ENCODE data around the gene RRP15.

The RRP15 gene, protein sequence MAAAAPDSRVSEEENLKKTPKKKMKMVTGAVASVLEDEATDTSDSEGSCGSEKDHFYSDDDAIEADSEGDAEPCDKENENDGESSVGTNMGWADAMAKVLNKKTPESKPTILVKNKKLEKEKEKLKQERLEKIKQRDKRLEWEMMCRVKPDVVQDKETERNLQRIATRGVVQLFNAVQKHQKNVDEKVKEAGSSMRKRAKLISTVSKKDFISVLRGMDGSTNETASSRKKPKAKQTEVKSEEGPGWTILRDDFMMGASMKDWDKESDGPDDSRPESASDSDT

DNA sequence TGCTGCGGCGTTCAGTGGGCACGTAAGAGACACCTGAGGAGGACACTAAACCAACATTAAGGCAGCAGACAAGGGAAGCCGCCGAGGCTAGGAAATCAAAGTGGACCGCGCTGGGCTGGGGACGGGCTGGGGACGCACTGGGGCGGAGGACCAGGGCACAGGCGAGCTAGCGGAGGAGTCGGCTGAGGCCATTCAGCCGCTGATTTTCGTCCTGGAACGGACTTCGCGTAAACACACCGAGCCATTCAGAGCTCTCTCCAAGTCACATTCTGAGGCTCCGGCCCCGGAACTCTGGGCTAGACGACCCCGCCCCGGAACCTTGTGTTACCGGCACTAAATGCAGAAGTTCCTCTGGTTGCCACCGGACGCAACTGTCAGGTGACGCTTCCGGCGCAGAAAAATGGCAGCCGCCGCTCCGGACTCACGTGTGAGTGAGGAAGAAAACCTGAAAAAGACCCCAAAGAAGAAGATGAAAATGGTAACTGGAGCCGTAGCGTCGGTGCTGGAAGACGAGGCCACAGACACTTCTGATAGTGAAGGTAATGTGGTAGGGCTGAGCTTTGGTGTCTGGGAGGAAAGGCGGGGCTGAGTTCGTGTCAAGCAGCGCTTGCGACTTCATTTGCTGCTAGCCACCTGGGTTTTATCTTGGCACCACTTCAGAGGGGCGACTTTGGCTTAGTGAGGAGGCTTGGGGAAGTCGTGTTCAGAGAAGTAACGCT lies at the start of gene RRP15:
RRP15 (plus strand) TSS at position 377 of the 719 bp plus-strand sequence; CDS start at position 401, 24 bp downstream.
- in situ Hi-C loops (cut with HindIII; ENCODE audit: low sequenced_read_pairs): no loop called here

DNA sequence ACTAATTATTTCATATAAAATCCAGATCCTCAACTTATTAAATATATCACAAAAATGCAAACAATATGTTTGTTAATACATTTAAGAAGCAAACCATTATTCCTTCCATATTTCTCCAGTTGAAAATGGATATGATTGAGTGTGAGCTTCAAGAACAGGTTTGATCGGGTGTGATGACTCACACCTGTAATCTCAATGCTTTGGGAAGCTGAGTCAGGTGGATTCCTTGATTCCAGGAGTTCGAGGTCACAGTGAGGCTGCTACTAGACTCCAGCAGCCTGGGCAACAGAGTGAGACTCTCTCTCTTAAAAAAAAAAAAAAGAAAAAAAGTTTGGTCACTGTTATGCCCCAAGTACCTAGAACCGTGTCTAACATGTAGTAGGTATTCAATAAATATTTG lies 42.9 kb upstream of the RRP15 start:
- in situ Hi-C loops (cut with HindIII; ENCODE audit: low sequenced_read_pairs): no loop called here

DNA sequence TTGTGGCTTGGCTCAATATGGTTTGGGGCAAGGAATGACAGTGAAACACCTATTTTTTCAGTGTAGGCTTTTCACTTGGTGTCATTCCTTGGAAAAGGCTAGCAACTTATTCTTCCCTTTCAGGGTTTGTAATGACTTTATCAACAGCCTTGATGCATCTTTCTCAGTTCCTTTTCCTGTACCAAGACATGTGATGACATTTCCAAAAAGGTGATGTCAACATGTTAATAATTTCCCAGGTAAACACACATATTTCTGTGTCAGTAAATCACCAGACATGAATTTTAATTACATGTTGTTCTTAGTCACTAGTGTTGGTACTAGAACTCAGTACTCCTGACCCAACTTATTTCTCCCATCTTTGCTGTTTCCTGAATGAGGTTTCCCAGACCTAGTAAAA lies 37.8 kb upstream of the RRP15 start:
- in situ Hi-C loops (cut with HindIII; ENCODE audit: low sequenced_read_pairs): no loop called here

DNA sequence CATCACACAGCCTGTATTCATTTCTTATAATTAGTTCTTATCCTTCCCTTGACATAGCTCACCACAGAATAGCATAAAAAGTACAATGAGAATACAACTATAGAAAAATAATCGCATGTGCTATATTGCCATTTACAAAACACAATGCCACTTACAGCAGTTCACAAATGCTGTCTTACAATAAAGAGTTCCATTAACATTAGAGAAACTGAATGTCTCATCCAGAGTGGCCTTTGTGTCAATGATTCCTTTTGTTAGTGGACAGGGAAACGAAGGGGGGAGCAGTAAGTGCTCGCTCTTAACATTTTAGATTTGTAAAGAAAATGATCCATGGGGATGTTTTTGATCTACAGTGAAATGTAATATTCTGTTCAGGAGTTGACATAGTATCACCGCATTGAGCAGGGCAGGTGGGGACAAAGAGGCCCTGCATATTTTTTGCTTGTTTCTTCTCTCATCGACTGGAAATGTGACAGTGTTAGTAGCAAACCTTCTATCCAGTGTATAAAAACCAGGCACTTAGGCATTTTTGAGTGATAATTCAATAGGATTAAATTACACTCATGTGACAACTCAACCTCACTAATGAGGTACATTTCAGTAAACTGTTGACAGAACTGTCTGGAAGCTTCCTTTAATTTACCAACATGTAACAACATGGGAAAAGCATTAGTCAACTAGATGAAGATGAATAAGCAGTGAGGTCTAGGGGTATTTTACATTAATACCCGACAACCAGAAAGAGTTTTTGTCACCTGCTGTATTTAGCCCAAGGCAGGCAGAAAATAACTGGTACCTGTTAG lies 35.6 kb upstream of the RRP15 start:
- in situ Hi-C loops (cut with HindIII; ENCODE audit: low sequenced_read_pairs): no loop called here

DNA sequence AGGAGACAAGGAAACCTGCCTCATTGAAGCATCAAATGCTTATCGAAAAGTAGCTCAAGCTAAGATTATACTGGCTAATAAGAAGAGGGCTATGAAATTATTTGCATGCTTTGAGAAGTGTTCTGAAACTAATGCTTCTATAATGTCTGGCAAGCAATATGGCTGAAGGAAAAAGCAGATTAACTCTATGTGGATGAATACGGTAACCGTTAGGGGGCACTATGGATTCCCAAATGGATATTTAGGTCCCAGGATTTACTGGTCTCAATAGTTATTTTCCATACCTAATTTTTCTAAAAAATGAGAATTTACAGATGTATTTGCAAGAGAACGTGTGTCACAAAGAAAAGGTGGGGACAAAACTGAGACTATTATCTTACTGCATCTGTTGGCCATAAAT lies 34.6 kb upstream of the RRP15 start:
- in situ Hi-C loops (cut with HindIII; ENCODE audit: low sequenced_read_pairs): no loop called here

DNA sequence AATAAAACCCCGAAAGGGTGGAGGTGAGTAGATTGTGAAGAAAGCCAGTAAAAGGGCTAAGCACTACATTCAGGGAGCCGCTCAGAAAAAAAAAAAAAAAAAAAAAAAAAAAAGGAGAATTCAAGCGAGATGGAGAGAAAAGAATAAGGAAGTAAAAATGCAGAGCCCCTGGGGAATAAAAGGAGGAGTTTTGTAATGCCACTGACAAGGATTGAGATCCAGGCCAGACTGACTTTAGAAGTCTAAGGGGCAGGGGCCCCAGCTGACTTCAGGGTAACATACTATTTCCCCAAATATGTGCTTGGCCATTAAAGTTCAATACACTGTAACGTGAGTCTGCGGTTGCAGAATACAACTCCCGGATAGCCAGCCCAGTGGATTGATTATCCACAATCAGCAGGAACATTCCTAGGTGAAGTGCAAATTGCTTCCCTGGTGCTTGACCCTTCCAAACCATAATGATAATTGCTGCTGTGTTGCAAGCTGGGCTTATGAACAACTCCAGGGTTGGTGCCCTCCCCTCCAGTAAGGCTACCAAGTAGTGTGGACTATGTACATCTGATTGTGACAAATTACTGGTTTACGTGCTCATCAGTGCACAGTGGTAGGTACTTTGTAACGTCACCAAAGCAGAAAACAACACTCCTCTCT lies 30.7 kb upstream of the RRP15 start:
- in situ Hi-C loops (cut with HindIII; ENCODE audit: low sequenced_read_pairs): no loop called here

DNA sequence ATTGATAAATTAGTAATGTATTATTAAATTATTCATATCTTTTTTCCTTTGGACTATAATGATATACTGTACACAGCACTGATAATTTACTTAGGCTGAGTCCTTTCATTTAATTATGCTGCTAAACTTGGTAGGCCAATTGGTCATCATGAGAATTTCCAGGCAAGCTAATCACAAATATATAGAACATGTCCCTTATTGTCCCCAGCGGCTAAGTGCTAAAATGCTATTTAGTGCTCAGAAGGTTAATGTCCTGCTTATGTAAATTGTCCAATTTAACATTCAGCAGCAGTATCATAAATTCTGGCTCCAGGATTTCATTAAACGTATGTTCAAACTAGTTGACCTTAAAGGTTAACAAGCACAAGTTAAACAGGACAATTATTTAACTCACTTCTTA lies 30.0 kb upstream of the RRP15 start:
- in situ Hi-C loops (cut with HindIII; ENCODE audit: low sequenced_read_pairs): no loop called here

DNA sequence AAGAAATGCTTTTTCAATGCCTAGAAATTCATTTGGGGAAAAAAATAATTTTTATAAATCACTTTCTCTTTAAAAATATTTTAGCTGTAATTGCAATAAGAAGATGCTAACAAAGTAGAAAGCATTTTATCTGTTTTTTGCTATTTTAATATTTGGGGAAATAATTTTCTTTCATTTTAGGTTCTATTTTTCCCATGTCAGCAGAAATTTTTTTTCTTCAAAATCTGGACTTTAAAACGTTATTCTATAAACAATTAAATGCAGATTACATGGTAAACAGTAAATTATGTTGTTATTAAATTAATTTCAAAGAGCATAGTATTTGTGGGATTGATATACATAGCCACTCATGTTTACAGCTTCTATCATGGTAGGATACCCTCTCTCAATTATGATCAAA lies 27.7 kb upstream of the RRP15 start:
- in situ Hi-C loops (cut with HindIII; ENCODE audit: low sequenced_read_pairs): no loop called here

DNA sequence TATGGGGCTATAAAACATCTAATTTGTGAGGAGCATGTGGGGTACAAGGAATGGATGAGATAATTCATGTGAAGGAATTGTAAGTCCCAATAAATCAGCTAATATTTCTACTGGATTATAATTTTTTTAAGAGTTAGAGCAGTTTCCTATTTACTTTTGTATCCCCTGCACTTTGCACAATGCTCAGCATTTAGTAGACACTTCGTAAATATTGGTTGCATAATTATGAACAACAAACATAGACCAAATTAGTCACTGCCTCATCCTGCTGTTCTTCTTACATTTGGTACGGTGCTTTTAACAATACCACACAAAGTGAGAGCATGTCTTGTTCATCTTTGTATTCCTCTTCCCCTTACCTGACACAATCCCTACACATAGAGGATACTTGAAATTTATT lies 27.1 kb upstream of the RRP15 start:
- in situ Hi-C loops (cut with HindIII; ENCODE audit: low sequenced_read_pairs): no loop called here

DNA sequence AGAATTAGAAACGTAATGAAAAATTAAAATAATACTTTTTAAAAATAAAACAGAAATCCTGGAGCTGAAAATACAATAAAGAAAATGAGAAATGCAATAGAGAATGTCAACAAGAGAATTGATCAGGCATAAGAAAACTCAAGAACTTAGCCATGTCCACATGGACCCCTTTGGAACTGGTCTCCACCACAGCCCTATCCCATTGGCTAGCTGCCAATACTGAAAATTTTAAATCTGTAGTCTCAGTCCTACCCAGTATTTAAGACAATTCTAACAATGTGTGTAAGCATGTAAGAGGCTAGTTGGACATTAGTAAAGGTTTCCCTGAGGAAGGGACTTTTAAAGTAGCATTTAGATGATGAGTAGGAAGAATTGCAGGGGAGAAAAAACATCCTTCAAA lies 25.8 kb upstream of the RRP15 start:
- in situ Hi-C loops (cut with HindIII; ENCODE audit: low sequenced_read_pairs): no loop called here

DNA sequence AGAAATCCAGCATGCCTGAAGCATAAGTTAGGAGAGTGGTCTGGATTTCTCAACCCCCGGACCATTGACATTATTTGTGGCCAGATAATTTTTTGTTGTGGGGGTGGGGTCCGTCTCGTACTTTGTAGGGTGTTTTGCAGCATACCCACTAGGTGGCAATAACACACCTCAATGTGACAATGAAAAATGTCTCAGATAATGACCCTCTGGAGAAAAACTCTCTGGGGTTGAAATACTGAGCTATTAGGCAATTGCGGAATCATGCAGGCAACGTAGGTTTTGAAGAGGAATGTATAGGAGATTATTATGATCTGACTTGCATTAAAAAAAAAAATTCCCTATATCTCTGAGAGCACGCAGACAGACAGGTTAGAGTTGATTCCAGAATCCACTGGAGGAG lies 25.3 kb upstream of the RRP15 start:
- in situ Hi-C loops (cut with HindIII; ENCODE audit: low sequenced_read_pairs): no loop called here

DNA sequence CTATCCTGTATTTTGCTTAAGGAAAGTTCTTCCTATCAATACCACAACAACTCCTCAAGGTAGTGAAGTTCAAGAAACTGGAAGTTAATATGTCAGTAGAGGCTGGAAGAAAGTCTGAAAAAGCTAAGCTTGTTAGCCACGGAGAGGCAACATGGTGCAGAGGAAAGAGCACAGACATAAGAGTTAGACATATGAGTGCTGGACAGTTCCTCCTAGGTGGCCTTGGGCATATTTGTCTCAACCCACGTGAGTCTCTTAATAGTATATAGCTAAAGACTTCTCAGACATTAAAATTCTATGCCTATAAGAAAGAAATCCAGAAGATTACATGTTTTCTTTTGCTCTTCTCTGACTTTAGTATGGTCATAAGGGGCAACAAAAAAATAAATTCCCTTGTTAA lies 22.8 kb upstream of the RRP15 start:
- in situ Hi-C loops (cut with HindIII; ENCODE audit: low sequenced_read_pairs): no loop called here

DNA sequence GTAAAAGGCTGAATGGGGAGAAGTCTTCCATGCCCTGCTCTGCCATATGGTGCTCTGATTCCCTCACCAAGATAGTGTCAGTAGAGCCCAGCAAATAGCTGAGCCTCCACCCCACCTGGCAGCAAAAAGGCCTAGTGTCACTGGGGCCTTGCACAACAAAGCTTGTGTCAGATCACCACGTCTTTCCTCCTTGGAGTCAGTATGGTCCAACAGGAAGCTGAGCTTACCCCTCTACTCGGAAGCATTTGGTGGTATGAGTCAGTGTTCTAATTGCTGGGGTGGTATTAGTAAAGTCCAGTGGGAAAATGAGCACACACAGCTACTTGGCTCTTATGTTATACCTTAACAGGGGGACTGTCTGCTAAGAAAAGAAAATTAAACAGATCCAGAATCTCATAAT lies 18.7 kb upstream of the RRP15 start:
- in situ Hi-C loops (cut with HindIII; ENCODE audit: low sequenced_read_pairs): no loop called here

DNA sequence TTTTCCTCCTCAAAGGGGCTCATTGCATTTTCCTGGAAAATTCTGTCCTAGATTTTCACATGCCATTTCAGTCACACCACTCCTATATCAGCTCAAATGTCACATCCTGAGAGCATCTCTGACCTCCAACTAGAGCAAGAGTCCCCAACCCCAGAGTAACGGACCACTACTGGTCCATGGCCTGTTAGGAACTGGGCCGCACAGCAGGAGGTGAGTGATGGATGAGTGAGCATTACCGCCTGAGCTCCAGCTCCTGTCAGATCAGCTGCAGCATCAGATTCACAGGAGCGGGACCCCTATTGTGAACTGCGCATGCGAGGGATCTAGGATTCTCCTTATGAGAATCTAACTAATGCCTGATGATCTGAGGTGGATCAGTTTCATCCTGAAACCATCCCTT lies 12.7 kb upstream of the RRP15 start:
- in situ Hi-C loops (cut with HindIII; ENCODE audit: low sequenced_read_pairs): no loop called here

DNA sequence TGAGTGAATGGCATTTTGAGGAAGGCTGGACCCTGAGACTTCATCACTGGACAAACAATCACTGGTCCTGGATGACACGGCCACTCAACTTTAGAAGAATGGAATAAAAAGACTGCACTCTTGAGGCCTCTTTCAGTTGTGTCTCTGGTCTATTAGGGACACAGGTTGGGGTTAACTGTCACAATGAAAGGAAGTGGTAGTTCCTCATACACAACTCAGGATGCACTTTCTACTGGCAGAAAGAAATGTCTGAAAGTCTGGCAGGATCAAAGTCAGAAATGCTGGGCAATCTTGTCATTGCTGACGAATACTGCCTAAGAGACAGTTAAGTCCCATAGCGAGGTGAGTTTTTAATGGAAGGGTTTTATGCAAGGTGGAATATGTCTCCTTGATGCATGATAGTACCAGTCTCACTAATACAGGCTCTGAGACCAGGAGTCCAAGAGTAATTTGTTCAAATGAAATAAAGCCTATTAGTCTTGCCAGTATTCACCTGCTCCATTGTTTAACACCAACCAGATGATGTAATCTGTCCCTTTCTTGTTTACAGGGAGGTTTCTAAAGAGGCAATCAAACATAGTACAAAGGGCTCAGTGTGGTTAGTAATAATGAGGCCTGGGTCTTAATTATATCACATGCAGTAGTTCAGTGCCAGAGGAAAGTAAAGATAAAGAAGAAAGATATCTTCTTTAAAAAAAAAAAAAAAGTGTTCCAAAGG lies 11.2 kb upstream of the RRP15 start:
- in situ Hi-C loops (cut with HindIII; ENCODE audit: low sequenced_read_pairs): no loop called here

DNA sequence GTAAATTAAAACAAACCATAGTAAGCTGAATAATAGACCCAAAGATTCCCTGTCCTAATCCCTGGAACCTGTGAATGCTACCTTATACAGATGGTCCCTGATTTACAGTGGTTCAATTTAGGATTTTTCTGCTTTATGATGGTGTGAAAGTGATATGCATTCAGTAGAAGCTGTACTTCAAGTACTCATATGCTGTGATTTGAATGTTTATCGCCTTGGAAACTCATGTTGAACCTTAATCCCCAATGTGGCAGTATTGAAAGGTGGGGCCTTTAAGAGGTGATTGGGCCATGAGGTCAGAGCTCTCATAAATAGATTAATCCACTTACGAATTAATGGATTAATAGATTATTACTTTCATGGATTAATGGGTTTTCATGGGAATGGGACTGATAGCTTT lies 10.6 kb upstream of the RRP15 start:
- in situ Hi-C loops (cut with HindIII; ENCODE audit: low sequenced_read_pairs): no loop called here

DNA sequence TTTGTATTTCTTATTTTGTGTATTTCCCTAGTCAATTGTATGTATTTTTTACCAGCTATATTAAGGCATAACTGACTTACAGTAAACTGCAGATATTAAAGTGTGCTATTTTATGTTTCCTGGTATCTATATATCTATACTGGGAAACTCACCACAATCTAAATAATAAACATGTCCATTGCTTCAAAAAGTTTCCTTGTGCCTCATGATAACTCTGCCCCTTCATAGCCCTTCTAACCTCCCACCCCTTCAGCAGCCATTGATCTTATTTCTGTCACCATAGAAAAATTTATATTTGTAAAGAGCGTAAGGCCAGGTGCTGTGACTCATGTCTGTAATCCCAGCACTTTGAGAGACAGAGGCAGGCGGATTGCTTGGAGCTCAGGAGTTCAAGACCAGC lies 9.3 kb upstream of the RRP15 start:
- in situ Hi-C loops (cut with HindIII; ENCODE audit: low sequenced_read_pairs): no loop called here

DNA sequence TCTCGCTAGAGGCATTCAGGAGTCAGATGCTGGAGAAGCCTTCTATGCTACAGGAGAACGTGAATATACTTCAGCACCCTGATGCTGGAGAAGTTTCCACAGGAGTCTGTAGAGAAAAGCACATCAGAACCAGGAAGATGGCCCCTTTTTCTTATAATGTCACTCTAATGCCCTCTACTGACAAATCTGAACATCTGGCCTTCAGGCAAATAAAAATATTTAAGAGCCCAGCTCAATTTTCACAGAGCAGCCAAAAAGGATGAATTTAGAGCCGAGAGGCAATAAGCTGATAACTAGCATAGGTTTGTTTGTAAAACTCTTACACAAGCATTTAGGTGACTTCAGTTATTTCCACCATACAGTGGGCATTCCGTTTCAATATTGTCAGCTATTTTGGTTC lies 3.8 kb upstream of the RRP15 start:
- in situ Hi-C loops (cut with HindIII; ENCODE audit: low sequenced_read_pairs): no loop called here

DNA sequence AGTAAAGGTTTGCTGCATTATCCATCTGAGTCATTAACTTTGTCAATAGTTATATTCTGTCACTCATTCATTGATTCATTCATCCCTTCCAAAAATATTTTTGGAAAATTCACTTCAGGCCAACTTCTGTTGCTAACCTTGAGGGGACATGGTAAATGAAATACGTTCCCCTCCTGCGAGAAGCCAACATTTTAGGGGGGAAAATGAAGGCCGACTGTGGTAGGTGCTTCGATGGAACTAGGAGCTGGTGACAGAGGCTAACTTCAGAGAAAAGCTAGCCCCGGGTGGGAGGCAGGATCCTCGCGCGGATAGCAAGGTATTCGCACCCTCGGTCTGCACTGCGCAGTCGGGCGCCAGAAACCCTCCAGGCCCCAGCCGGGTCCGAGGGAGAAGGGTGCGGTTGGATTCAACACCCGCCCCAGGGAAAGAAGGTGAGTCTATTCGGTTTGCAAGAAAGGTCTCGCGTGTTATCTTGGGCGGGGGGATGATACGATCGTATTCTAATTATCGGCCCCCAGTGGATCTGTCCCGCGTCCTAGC lies 646 bp upstream of the RRP15 start:
- in situ Hi-C loops (cut with HindIII; ENCODE audit: low sequenced_read_pairs): no loop called here

DNA sequence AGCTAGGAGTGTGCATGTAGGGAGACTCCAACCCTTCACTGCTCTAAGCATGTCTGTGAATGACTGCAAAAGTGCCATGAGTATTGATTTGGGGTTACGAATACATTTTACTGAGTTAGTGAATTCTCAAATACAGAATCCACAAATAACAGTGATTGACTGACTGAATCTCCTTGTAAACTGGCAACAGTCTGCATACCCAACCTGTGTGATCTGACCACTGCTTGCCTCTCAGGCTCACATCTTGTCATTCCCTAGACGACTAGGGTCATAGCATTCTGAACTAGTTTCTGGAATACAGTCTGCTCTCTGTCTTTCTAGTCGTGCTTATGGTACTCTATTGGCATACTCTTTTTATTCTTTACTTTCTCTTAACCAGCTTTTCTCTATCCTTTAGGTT lies 7.4 kb downstream of the RRP15 start:
- in situ Hi-C loops (cut with HindIII; ENCODE audit: low sequenced_read_pairs): no loop called here

DNA sequence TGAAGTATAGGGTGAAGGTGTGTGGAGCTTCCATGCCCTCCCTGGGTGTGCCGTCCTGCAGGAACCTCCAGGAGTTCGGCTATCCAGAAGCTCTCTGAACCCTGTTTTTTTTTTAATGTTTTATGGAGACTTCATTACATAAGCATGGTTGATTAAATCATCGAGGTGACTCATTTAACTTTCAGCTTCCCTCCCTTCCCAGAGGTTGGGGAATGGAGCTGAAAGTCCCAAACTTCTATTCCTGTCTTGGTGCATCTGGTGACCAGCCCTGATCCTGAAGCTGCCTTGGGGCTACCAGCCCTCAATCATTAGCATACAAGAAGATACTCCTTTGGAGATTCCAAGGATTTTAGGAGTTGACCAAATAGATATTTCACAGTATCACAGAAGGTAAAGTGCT lies 9.5 kb downstream of the RRP15 start:
- in situ Hi-C loops (cut with HindIII; ENCODE audit: low sequenced_read_pairs): no loop called here

Data from DLD1 (cell line).